Endodermal cell (in vitro differentiated cells): ENCODE measurements around the gene PALLD. TPM values are rescaled to one million over a fixed set of nuclear protein-coding genes. Genes with fewer than 3 reads are reported as not detected.

Source experiments
- DNase-seq: peaks from one replicate; pipeline ENCODE4 v3.0.0-alpha.2; 2017
- H3K27ac ChIP-seq: 2 replicates; pipeline ENCODE4 v1.5.1; 2013; ENCODE audit warnings: mild to moderate bottlenecking, low read depth, low read length, moderate library complexity
- H3K27me3 ChIP-seq: 2 replicates; pipeline ENCODE4 v1.6.1; 2013; ENCODE audit warnings: mild to moderate bottlenecking, low read length, moderate library complexity; ENCODE audit not compliant: insufficient read depth, control insufficient read depth, poor library complexity, severe bottlenecking
- H3K36me3 ChIP-seq: 2 replicates; pipeline ENCODE4 v1.7.0; 2013; ENCODE audit warnings: mild to moderate bottlenecking, low read length, moderate library complexity; ENCODE audit not compliant: control insufficient read depth, insufficient read depth
- H3K4me1 ChIP-seq: one replicate; pipeline ENCODE4 v1.7.0; 2013; ENCODE audit warnings: low read length; ENCODE audit not compliant: control insufficient read depth, insufficient read depth
- H3K4me3 ChIP-seq: 2 replicates; pipeline ENCODE4 v1.5.1; 2013; ENCODE audit warnings: mild to moderate bottlenecking, low read length, moderate library complexity
- H3K9ac ChIP-seq: 2 replicates; pipeline ENCODE4 v1.6.1; 2013; ENCODE audit warnings: mild to moderate bottlenecking, low read length, moderate library complexity; ENCODE audit not compliant: poor library complexity, severe bottlenecking; ENCODE audit errors: extremely low read depth
- H3K9me3 ChIP-seq: 2 replicates; pipeline ENCODE4 v1.6.1; 2013; ENCODE audit warnings: mild to moderate bottlenecking, low read length, moderate library complexity; ENCODE audit not compliant: control insufficient read depth
- H3K27ac Mint-ChIP-seq: 2 replicates; pipeline ENCODE4 v1.8.0; 2020; ENCODE audit warnings: mixed read lengths
- H3K27me3 Mint-ChIP-seq: 2 replicates; pipeline ENCODE4 v1.8.0; 2021; ENCODE audit warnings: mild to moderate bottlenecking, mixed read lengths; ENCODE audit not compliant: insufficient read depth
- H3K36me3 Mint-ChIP-seq: 2 replicates; pipeline ENCODE4 v1.8.0; 2020; ENCODE audit warnings: low read depth, mixed read lengths
- H3K4me1 Mint-ChIP-seq: 2 replicates; pipeline ENCODE4 v1.8.0; 2020; ENCODE audit warnings: mixed read lengths
- H3K4me3 Mint-ChIP-seq: 2 replicates; pipeline ENCODE4 v1.8.0; 2020; ENCODE audit warnings: mild to moderate bottlenecking, moderate library complexity, mixed read lengths
- H3K9me3 Mint-ChIP-seq: 2 replicates; pipeline ENCODE4 v1.8.0; 2020; ENCODE audit warnings: mild to moderate bottlenecking, mixed read lengths
- WGBS, 2 experiments: methylation state at CpG; one replicate each; pipeline versions ENCODE4 v1.1.5 to v1.1.7; 2013; ENCODE audit warnings: missing lambda C conversion rate in 2 of 2, mixed read lengths in 1 of 2; ENCODE audit not compliant: insufficient coverage in 1 of 2, insufficient read length in 1 of 2; 5-methylcytosine and 5-hydroxymethylcytosine counted together
- total RNA-seq, 2 donors: library from RNA; stranded (reverse); fragmentation: NEBNext Ultra II Directional in 1 of 2; extraction: Animal tissue kit (Norgen Biotek cat#: 25700) in 1 of 2; gene quantifications; 2 replicates in 1 of 2; 3 replicates in 1 of 2; pipeline ENCODE4 v1.2.1, GENCODE V29; 2021
- TF ChIP-seq, protein P1 (sequence below): fragments of 200-600 bp; sonication (generic); conservative IDR thresholded peaks from 2 replicates; pipeline ENCODE4 v1.5.0; 2021; ENCODE audit warnings: antibody characterized with exemption, mild to moderate bottlenecking

PALLD gene
- total RNA-seq, 2 donors from 2014 or later = 51.8 to 86.7 TPM

DNA sequence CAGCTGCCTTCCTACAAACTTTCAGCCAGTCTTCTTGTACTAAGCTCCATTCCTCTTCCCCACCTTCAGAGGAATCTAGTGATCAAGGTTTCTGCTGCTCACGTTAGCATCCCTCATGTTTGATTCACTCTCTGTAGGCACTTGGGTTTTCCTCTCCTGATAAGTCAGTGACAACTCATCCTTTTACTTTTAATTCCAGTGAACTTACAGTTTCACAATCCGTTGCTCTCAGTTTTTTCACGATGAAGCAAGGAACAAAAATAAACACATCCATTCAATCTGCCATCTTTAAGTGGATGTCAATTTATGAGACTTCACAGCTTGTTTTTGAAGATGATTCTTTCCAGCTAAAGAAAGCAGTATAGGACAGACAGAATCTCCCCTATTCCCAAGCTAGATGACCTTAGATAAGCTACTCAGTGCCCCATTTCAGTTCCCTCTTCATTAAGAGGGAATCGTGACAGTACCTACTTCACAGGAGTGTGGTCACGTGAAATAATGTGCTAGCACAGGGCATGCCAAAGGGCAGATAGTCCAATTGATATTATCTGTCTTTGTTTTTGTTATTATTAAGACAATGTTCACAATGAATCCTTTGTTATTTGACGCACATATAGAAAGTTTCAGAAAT lies 234.3 kb downstream of the PALLD start:
- H3K27ac Mint-ChIP-seq = no peak overlapping the region
- TF ChIP-seq, protein P1, sequence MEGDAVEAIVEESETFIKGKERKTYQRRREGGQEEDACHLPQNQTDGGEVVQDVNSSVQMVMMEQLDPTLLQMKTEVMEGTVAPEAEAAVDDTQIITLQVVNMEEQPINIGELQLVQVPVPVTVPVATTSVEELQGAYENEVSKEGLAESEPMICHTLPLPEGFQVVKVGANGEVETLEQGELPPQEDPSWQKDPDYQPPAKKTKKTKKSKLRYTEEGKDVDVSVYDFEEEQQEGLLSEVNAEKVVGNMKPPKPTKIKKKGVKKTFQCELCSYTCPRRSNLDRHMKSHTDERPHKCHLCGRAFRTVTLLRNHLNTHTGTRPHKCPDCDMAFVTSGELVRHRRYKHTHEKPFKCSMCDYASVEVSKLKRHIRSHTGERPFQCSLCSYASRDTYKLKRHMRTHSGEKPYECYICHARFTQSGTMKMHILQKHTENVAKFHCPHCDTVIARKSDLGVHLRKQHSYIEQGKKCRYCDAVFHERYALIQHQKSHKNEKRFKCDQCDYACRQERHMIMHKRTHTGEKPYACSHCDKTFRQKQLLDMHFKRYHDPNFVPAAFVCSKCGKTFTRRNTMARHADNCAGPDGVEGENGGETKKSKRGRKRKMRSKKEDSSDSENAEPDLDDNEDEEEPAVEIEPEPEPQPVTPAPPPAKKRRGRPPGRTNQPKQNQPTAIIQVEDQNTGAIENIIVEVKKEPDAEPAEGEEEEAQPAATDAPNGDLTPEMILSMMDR = no peak
- no peaks in the 10 kb centered on the region for H3K36me3 ChIP-seq
- H3K9ac ChIP-seq = no peak overlapping the region
- no peaks in the 10 kb centered on the region for H3K27me3 ChIP-seq
- no peak for DNase-seq
- H3K36me3 Mint-ChIP-seq = no peaks in the 10 kb centered on the region
- peaks cover 8% of the 10 kb centered on the region for H3K4me1 Mint-ChIP-seq
- H3K9me3 ChIP-seq = peaks cover 9% of the 10 kb centered on the region
- WGBS, 2 experiments = 94% methylated on average over 5 to 6 of the region's 6 CpGs
- peaks cover 5% of the 10 kb centered on the region for H3K27me3 Mint-ChIP-seq
- peaks cover 17% of the 10 kb centered on the region for H3K9me3 Mint-ChIP-seq
- no peaks in the 10 kb centered on the region for H3K4me1 ChIP-seq
- H3K27ac ChIP-seq = no peak overlapping the region
- H3K4me3 ChIP-seq = no peak overlapping the region
- H3K4me3 Mint-ChIP-seq = no peak overlapping the region

DNA sequence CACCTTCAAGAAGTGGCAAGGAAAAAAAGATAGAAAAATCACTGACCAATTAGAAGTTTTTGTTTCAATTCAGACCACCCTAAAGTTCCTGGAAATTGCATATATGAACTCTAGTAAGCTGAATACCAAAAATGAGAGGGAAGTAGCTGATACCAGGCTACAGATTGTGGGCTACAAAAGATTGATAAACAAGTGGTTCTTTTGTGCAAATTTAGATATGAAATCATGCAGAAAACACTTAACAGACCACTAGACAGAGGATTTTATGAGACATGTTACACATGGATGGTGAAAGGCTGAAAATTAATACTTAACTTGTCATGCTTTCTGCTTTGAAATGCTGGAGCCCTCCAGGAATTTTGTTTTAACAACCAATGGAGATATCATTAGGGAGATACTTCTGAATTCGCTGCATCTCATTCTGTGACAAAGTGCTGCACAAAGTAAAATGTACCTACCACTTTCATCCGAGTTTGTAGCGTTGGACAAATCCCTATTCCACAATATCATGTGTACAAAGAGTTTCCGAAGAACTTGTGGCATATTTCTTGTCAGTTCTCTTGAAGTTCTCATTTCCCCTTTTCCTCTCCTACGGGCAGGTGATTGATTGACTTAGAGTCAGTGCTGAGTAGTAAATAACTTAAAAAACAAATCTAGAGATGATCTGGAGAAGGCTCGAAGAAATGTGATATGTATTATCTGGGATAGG lies 235.0 kb downstream of the PALLD start:
- peaks cover 15% of the 10 kb centered on the region for H3K9me3 Mint-ChIP-seq
- no peaks in the 10 kb centered on the region for H3K36me3 ChIP-seq
- 93 to 95% methylated on average over 5 to 6 of the region's 6 CpGs for WGBS, 2 experiments
- no peaks in the 10 kb centered on the region for H3K4me1 ChIP-seq
- H3K36me3 Mint-ChIP-seq = no peaks in the 10 kb centered on the region
- H3K9me3 ChIP-seq = peaks cover 8% of the 10 kb centered on the region
- H3K27me3 ChIP-seq = no peaks in the 10 kb centered on the region
- no peak overlapping the region for H3K4me3 ChIP-seq
- peaks cover 5% of the 10 kb centered on the region for H3K27me3 Mint-ChIP-seq
- no peak overlapping the region for H3K4me3 Mint-ChIP-seq
- no peak overlapping the region for H3K9ac ChIP-seq
- TF ChIP-seq, protein P1 = no peak
- H3K4me1 Mint-ChIP-seq = peaks cover 11% of the 10 kb centered on the region
- no peak overlapping the region for H3K27ac ChIP-seq
- H3K27ac Mint-ChIP-seq = no peak overlapping the region
- DNase-seq = no peak

DNA sequence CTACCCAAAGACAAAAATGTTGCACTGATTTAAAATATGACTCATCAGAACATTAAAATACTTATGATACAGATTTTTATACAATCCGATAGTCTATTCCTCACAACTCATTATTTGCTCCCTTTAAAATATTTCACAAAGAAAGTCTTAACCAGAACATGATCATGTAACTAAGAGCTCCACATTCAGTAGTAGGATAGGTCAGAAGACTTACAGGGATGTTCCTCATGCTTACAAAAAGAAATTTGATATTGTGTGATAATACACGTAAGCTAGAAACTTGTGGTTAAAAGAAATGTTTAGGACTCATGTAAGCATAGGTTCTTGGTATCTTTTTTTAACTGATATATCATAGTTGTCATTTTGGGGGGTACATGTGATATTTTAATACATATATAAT lies 235.9 kb downstream of the PALLD start:
- H3K9me3 Mint-ChIP-seq = peaks cover 8% of the 10 kb centered on the region

More for the DNA sequence above, 235.9 kb downstream of the PALLD start:
- Histone ChIP-seq H3K9ac (no peak overlapping the region), H3K9me3 (no peaks in the 10 kb centered on the region), H3K27ac (no peak overlapping the region), H3K27me3 (no peaks in the 10 kb centered on the region), H3K4me3 (no peak overlapping the region), H3K4me1 (no peaks in the 10 kb centered on the region), H3K36me3 (no peaks in the 10 kb centered on the region)
- no peak overlapping the region for H3K27ac Mint-ChIP-seq
- H3K4me3 Mint-ChIP-seq = no peak overlapping the region
- TF ChIP-seq, protein P1 = no peak
- no peak for DNase-seq
- peaks cover 16% of the 10 kb centered on the region for H3K4me1 Mint-ChIP-seq
- H3K36me3 Mint-ChIP-seq = no peaks in the 10 kb centered on the region
- WGBS, 2 experiments = 93% methylated on average over 2 of the region's 2 CpGs; no CpG with 5 or more reads in 1 of the 2 experiments
- H3K27me3 Mint-ChIP-seq = peaks cover 5% of the 10 kb centered on the region
